H9 (cell line): ENCODE results near the gene RO60. TPM values are rescaled to one million over a fixed set of nuclear protein-coding genes. Genes with fewer than 3 reads are reported as not detected.
A peak's percentile ranks its signal among the peaks of the same experiment; 100 is the strongest.

Source experiments
- DNase-seq: peaks from one replicate; pipeline ENCODE4 v3.0.0-alpha.2; 2017
- H2AFZ ChIP-seq: one replicate; pipeline ENCODE4 v1.6.1; 2013; ENCODE audit warnings: mild to moderate bottlenecking, low read length, control low read depth, moderate library complexity
- H2AK5ac ChIP-seq: 2 replicates; pipeline ENCODE4 v1.6.1; 2013; ENCODE audit warnings: low read length, control low read depth, mixed read lengths; ENCODE audit not compliant: insufficient read length
- H2BK120ac ChIP-seq: one replicate; pipeline ENCODE4 v1.6.1; 2013; ENCODE audit warnings: low read depth, mild to moderate bottlenecking, low read length, control low read depth, inconsistent platforms; ENCODE audit not compliant: poor library complexity, severe bottlenecking
- H2BK12ac ChIP-seq: 2 replicates; pipeline ENCODE4 v1.6.1; 2013; ENCODE audit warnings: low read length, control low read depth, mixed read lengths, low read depth; ENCODE audit not compliant: insufficient read length
- H2BK15ac ChIP-seq: 2 replicates; pipeline ENCODE4 v1.6.1; 2013; ENCODE audit warnings: low read depth, low read length, control low read depth
- H2BK20ac ChIP-seq: one replicate; pipeline ENCODE4 v1.6.1; 2013; ENCODE audit warnings: low read depth, mild to moderate bottlenecking, low read length, control low read depth, inconsistent platforms; ENCODE audit not compliant: poor library complexity, severe bottlenecking
- H2BK5ac ChIP-seq: 2 replicates; pipeline ENCODE4 v1.6.1; 2013; ENCODE audit warnings: low read length, control low read depth, mixed read lengths; ENCODE audit not compliant: insufficient read length
- H3K14ac ChIP-seq: 2 replicates; pipeline ENCODE4 v1.6.1; 2013; ENCODE audit warnings: low read length, control low read depth; ENCODE audit not compliant: insufficient read depth
- H3K18ac ChIP-seq: 2 replicates; pipeline ENCODE4 v1.6.1; 2013; ENCODE audit warnings: low read depth, mild to moderate bottlenecking, mixed read lengths, low read length, control low read depth; ENCODE audit not compliant: insufficient read length
- H3K23ac ChIP-seq: 2 replicates; pipeline ENCODE4 v1.6.1; 2013; ENCODE audit warnings: low read length, control low read depth, mixed read lengths, low read depth; ENCODE audit not compliant: insufficient read length
- H3K23me2 ChIP-seq: 2 replicates; pipeline ENCODE4 v1.6.1; 2013; ENCODE audit warnings: low read depth, mild to moderate bottlenecking, mixed read lengths, low read length, control low read depth; ENCODE audit not compliant: insufficient read length, poor library complexity, severe bottlenecking
- H3K27ac ChIP-seq: 2 replicates; pipeline ENCODE4 v1.5.1; 2013; ENCODE audit warnings: low read length, control low read depth, mixed read lengths, low read depth; ENCODE audit not compliant: insufficient read length
- H3K27me3 ChIP-seq: 2 replicates; pipeline ENCODE4 v1.6.1; 2013; ENCODE audit warnings: low read length, control low read depth, inconsistent platforms; ENCODE audit not compliant: insufficient read depth
- H3K4ac ChIP-seq: 2 replicates; pipeline ENCODE4 v1.6.1; 2013; ENCODE audit warnings: low read depth, mild to moderate bottlenecking, control low read depth, inconsistent platforms, low read length, moderate library complexity
- H3K4me1 ChIP-seq: 2 replicates; pipeline ENCODE4 v1.6.1; 2013; ENCODE audit warnings: low read length, control low read depth, inconsistent platforms; ENCODE audit not compliant: insufficient read depth
- H3K4me2 ChIP-seq: 2 replicates; pipeline ENCODE4 v1.6.1; 2013; ENCODE audit warnings: low read length, control low read depth, mixed read lengths; ENCODE audit not compliant: insufficient read length, insufficient read depth
- H3K56ac ChIP-seq: 2 replicates; pipeline ENCODE4 v1.6.1; 2013; ENCODE audit warnings: low read depth, mild to moderate bottlenecking, mixed read lengths, low read length, control low read depth; ENCODE audit not compliant: insufficient read length
- H3K79me1 ChIP-seq: 2 replicates; pipeline ENCODE4 v1.6.1; 2013; ENCODE audit warnings: low read depth, mild to moderate bottlenecking, moderate library complexity, low read length, control low read depth, inconsistent platforms; ENCODE audit not compliant: insufficient read depth, poor library complexity, severe bottlenecking
- H3K79me2 ChIP-seq: 2 replicates; pipeline ENCODE4 v1.6.1; 2013; ENCODE audit warnings: low read length, control low read depth, inconsistent platforms; ENCODE audit not compliant: insufficient read depth
- H3K9ac ChIP-seq: 2 replicates; pipeline ENCODE4 v1.6.1; 2013; ENCODE audit warnings: low read length, control low read depth, mixed read lengths; ENCODE audit not compliant: insufficient read length; ENCODE audit errors: extremely low read depth
- H3K9me3 ChIP-seq: one replicate; pipeline ENCODE4 v1.6.1; 2013; ENCODE audit warnings: low read depth, low read length, inconsistent platforms; ENCODE audit not compliant: control insufficient read depth
- H3T11ph ChIP-seq: one replicate; pipeline ENCODE4 v1.6.1; 2013; ENCODE audit warnings: mild to moderate bottlenecking, low read length, control low read depth, inconsistent platforms
- H4K20me1 ChIP-seq: one replicate; pipeline ENCODE4 v1.6.1; 2013; ENCODE audit not compliant: control insufficient read depth, insufficient read length, insufficient read depth
- H4K5ac ChIP-seq: 2 replicates; pipeline ENCODE4 v1.6.1; 2013; ENCODE audit warnings: low read depth, mild to moderate bottlenecking, mixed read lengths, low read length, control low read depth; ENCODE audit not compliant: insufficient read length
- H4K8ac ChIP-seq: replicated peaks from 2 replicates; pipeline ENCODE4 v1.6.1; 2013; ENCODE audit warnings: low read length, control low read depth, mixed read lengths, low read depth; ENCODE audit not compliant: insufficient read length
- H4K91ac ChIP-seq: 2 replicates; pipeline ENCODE4 v1.6.1; 2013; ENCODE audit warnings: low read depth, mild to moderate bottlenecking, moderate library complexity, mixed read lengths, low read length, control low read depth; ENCODE audit not compliant: insufficient read length
- H3K27ac Mint-ChIP-seq, 3 experiments: 2 replicates in 2 of 3; 3 replicates in 1 of 3; pipeline ENCODE4 v1.8.0; 2020 to 2021; ENCODE audit warnings: mixed read lengths in 3 of 3, mild to moderate bottlenecking in 1 of 3, moderate library complexity in 1 of 3
- H3K27me3 Mint-ChIP-seq: 2 replicates; pipeline ENCODE4 v1.8.0; 2021; ENCODE audit warnings: low read depth, mild to moderate bottlenecking, moderate library complexity, mixed read lengths
- H3K36me3 Mint-ChIP-seq, 3 experiments: 2 replicates in 2 of 3; 3 replicates in 1 of 3; pipeline ENCODE4 v1.8.0; 2020 to 2021; ENCODE audit warnings: low read depth in 3 of 3, mixed read lengths in 3 of 3; ENCODE audit not compliant: insufficient read depth in 1 of 3
- H3K4me1 Mint-ChIP-seq, 2 experiments: 2 replicates each; pipeline ENCODE4 v1.8.0; 2020; ENCODE audit warnings: mixed read lengths in 2 of 2
- H3K4me3 Mint-ChIP-seq, 2 experiments: 2 replicates in 1 of 2; 3 replicates in 1 of 2; pipeline ENCODE4 v1.8.0; 2020 to 2021; ENCODE audit warnings: mild to moderate bottlenecking in 2 of 2, mixed read lengths in 2 of 2, moderate library complexity in 1 of 2
- H3K9me3 Mint-ChIP-seq, 2 experiments: 2 replicates in 1 of 2; 3 replicates in 1 of 2; pipeline ENCODE4 v1.8.0; 2020; ENCODE audit warnings: mild to moderate bottlenecking in 2 of 2, mixed read lengths in 2 of 2, moderate library complexity in 1 of 2
- WGBS: extraction: QIAGEN DNeasy Blood & Tissue Kit; methylation state at CpG from one replicate; pipeline ENCODE4 v1.1.7; 2013; ENCODE audit warnings: missing lambda C conversion rate, low lambda C conversion rate, mixed read lengths; ENCODE audit not compliant: insufficient read length; ENCODE audit errors: extremely low coverage; 5-methylcytosine and 5-hydroxymethylcytosine counted together
- total RNA-seq: library from RNA; stranded (reverse); gene quantifications from 2 replicates; pipeline ENCODE4 v1.2.1, GENCODE V29; 2021
- TF ChIP-seq, protein P1 (sequence below): fragments of 200-600 bp; sonication (generic); conservative IDR thresholded peaks from 3 replicates; pipeline ENCODE4 v1.8.0; 2021; ENCODE audit warnings: antibody characterized with exemption, mild to moderate bottlenecking

The RO60 gene
- total RNA-seq, 1 experiment from 2014 or later: 84.7 TPM

GRCh38 chr1:193036337-193037047 lies 22.9 kb upstream of the RO60 start:
- H3K4me3 Mint-ChIP-seq: no peak overlapping the region
- H3K79me1 ChIP-seq: no peaks in the 10 kb centered on the region
- no CpG with 5 or more reads among the region's 3 CpGs for WGBS

More at GRCh38 chr1:193036337-193037047, 22.9 kb upstream of the RO60 start:
- Histone ChIP-seq H3K9me3 (no peaks in the 10 kb centered on the region), H3K23ac (no peak overlapping the region), H4K8ac (no peak overlapping the region), H3K56ac (no peak overlapping the region), H2AK5ac (no peak overlapping the region), H3T11ph (no peak overlapping the region), H3K23me2 (no peaks in the 10 kb centered on the region), H3K27ac (no peak overlapping the region), H3K4ac (no peak overlapping the region), H2BK12ac (no peak overlapping the region), H3K9ac (no peak overlapping the region), H4K91ac (no peak overlapping the region), H2BK15ac (no peak overlapping the region), H2BK120ac (no peak overlapping the region), H3K4me1 (no peaks in the 10 kb centered on the region), H4K5ac (no peak overlapping the region), H2AFZ (no peak overlapping the region), H4K20me1 (no peaks in the 10 kb centered on the region), H2BK5ac (no peak overlapping the region), H3K27me3 (no peaks in the 10 kb centered on the region), H3K14ac (no peak overlapping the region), H2BK20ac (no peak overlapping the region), H3K79me2 (no peaks in the 10 kb centered on the region; the same call in 1 of the 2 replicates), H3K4me2 (no peak overlapping the region), H3K18ac (no peak overlapping the region)
- DNase-seq: no peak
- H3K4me1 Mint-ChIP-seq: peaks cover 17 to 19% of the 10 kb centered on the region in 2 experiments
- H3K27me3 Mint-ChIP-seq: no peaks in the 10 kb centered on the region
- peaks cover 4 to 6% (median 5%) of the 10 kb centered on the region in 3 experiments; a peak in 5 of 7 replicates for H3K36me3 Mint-ChIP-seq
- 0 out of 7 replicates have a peak overlapping the region, but pooled peaks of 1 of the 3 experiments have one; percentile 35 for H3K27ac Mint-ChIP-seq
- H3K9me3 Mint-ChIP-seq: no peaks in the 10 kb centered on the region
- TF ChIP-seq, protein P1, sequence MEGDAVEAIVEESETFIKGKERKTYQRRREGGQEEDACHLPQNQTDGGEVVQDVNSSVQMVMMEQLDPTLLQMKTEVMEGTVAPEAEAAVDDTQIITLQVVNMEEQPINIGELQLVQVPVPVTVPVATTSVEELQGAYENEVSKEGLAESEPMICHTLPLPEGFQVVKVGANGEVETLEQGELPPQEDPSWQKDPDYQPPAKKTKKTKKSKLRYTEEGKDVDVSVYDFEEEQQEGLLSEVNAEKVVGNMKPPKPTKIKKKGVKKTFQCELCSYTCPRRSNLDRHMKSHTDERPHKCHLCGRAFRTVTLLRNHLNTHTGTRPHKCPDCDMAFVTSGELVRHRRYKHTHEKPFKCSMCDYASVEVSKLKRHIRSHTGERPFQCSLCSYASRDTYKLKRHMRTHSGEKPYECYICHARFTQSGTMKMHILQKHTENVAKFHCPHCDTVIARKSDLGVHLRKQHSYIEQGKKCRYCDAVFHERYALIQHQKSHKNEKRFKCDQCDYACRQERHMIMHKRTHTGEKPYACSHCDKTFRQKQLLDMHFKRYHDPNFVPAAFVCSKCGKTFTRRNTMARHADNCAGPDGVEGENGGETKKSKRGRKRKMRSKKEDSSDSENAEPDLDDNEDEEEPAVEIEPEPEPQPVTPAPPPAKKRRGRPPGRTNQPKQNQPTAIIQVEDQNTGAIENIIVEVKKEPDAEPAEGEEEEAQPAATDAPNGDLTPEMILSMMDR: no peak
